Measurements from ENCODE around the gene KIAA1217.

Gene KIAA1217

GRCh38 chr10:24446739-24447138, 237.8 kb downstream of the KIAA1217 start:
- H3K27ac Mint-ChIP-seq = no peak overlapping the region
- H3K36me3 Mint-ChIP-seq = no peaks in the 10 kb centered on the region
- no peaks in the 10 kb centered on the region for H3K9me3 Mint-ChIP-seq

GRCh38 chr10:24448351-24448999, 239.5 kb downstream of the KIAA1217 start:
- no peak for DNase-seq (ENCODE audit: low spot score in 2 of 2)
- no peak overlapping the region for H3K27ac Mint-ChIP-seq
- ATAC-seq = no peak

More at GRCh38 chr10:24446739-24447138, 237.8 kb downstream of the KIAA1217 start:
- DNase-seq (ENCODE audit: low spot score in 2 of 2) = no peak
- Mint-ChIP-seq H3K4me1 (no peaks in the 10 kb centered on the region), H3K4me3 (no peak overlapping the region)
- ATAC-seq = no peak

GRCh38 chr10:24449321-24449740, 240.4 kb downstream of the KIAA1217 start:
- DNase-seq (ENCODE audit: low spot score in 2 of 2) = no peak
- Mint-ChIP-seq H3K4me1 (no peaks in the 10 kb centered on the region), H3K36me3 (no peaks in the 10 kb centered on the region), H3K9me3 (no peaks in the 10 kb centered on the region), H3K27ac (no peak overlapping the region), H3K4me3 (no peak overlapping the region)
- no peak for ATAC-seq

More at GRCh38 chr10:24448351-24448999, 239.5 kb downstream of the KIAA1217 start:
- H3K9me3 Mint-ChIP-seq = no peaks in the 10 kb centered on the region
- H3K36me3 Mint-ChIP-seq = no peaks in the 10 kb centered on the region
- no peak overlapping the region for H3K4me3 Mint-ChIP-seq
- no peaks in the 10 kb centered on the region for H3K4me1 Mint-ChIP-seq

GRCh38 chr10:24449769-24450310, 240.9 kb downstream of the KIAA1217 start:
- H3K4me1 Mint-ChIP-seq = no peaks in the 10 kb centered on the region
- H3K36me3 Mint-ChIP-seq = no peaks in the 10 kb centered on the region
- ATAC-seq (no peak), DNase-seq (ENCODE audit: low spot score in 2 of 2) (no peak)
- H3K9me3 Mint-ChIP-seq = no peaks in the 10 kb centered on the region
- H3K27ac Mint-ChIP-seq = no peak overlapping the region
- H3K4me3 Mint-ChIP-seq = no peak overlapping the region

GRCh38 chr10:24451325-24451820, 242.4 kb downstream of the KIAA1217 start:
- no peak overlapping the region for H3K27ac Mint-ChIP-seq
- H3K36me3 Mint-ChIP-seq = no peaks in the 10 kb centered on the region
- H3K4me3 Mint-ChIP-seq = no peak overlapping the region
- DNase-seq (ENCODE audit: low spot score in 2 of 2) (no peak), ATAC-seq (no peak)
- no peaks in the 10 kb centered on the region for H3K9me3 Mint-ChIP-seq
- H3K4me1 Mint-ChIP-seq = no peaks in the 10 kb centered on the region

- Mint-ChIP-seq H3K9me3 (no peaks in the 10 kb centered on the region), H3K27ac (no peak overlapping the region), H3K4me1 (no peaks in the 10 kb centered on the region), H3K36me3 (no peaks in the 10 kb centered on the region), H3K4me3 (no peak overlapping the region)
- DNase-seq (ENCODE audit: low spot score in 2 of 2) (no peak), ATAC-seq (no peak)
Measured at GRCh38 chr10:24452030-24452429, 243.1 kb downstream of the KIAA1217 start.

GRCh38 chr10:24453404-24453830, 244.5 kb downstream of the KIAA1217 start:
- Mint-ChIP-seq H3K27ac (no peak overlapping the region), H3K36me3 (no peaks in the 10 kb centered on the region), H3K4me1 (no peaks in the 10 kb centered on the region), H3K4me3 (no peak overlapping the region), H3K9me3 (no peaks in the 10 kb centered on the region)
- ATAC-seq (no peak), DNase-seq (ENCODE audit: low spot score in 2 of 2) (no peak)

GRCh38 chr10:24453973-24454372, 245.0 kb downstream of the KIAA1217 start:
- Mint-ChIP-seq H3K9me3 (no peaks in the 10 kb centered on the region), H3K4me1 (no peaks in the 10 kb centered on the region), H3K4me3 (no peak overlapping the region), H3K36me3 (no peaks in the 10 kb centered on the region), H3K27ac (no peak overlapping the region)
- no peak for ATAC-seq
- DNase-seq (ENCODE audit: low spot score in 2 of 2) = no peak

- no peak for ATAC-seq
- Mint-ChIP-seq H3K4me3 (no peak overlapping the region), H3K27ac (no peak overlapping the region), H3K9me3 (no peaks in the 10 kb centered on the region), H3K4me1 (no peaks in the 10 kb centered on the region), H3K36me3 (no peaks in the 10 kb centered on the region)
- DNase-seq (ENCODE audit: low spot score in 2 of 2) = no peak
Measured at GRCh38 chr10:24455447-24455846, 246.5 kb downstream of the KIAA1217 start.

GRCh38 chr10:24456322-24456721, 247.4 kb downstream of the KIAA1217 start:
- ATAC-seq (no peak), DNase-seq (ENCODE audit: low spot score in 2 of 2) (no peak)
- no peak overlapping the region for H3K27ac Mint-ChIP-seq
- no peaks in the 10 kb centered on the region for H3K36me3 Mint-ChIP-seq
- H3K4me1 Mint-ChIP-seq = no peaks in the 10 kb centered on the region
- H3K4me3 Mint-ChIP-seq = no peak overlapping the region
- H3K9me3 Mint-ChIP-seq = no peaks in the 10 kb centered on the region

- no peak overlapping the region for H3K27ac Mint-ChIP-seq
- DNase-seq (ENCODE audit: low spot score in 2 of 2) (no peak), ATAC-seq (peak; percentile 24)
- H3K4me3 Mint-ChIP-seq = no peak overlapping the region
- no peaks in the 10 kb centered on the region for H3K4me1 Mint-ChIP-seq
- no peaks in the 10 kb centered on the region for H3K9me3 Mint-ChIP-seq
- H3K36me3 Mint-ChIP-seq = no peaks in the 10 kb centered on the region
Measured at GRCh38 chr10:24457661-24458318, 248.9 kb downstream of the KIAA1217 start.

- no peaks in the 10 kb centered on the region for H3K36me3 Mint-ChIP-seq
- DNase-seq (ENCODE audit: low spot score in 2 of 2) (no peak), ATAC-seq (no peak)
- no peaks in the 10 kb centered on the region for H3K9me3 Mint-ChIP-seq
- H3K4me1 Mint-ChIP-seq = peaks cover 15% of the 10 kb centered on the region
- no peak overlapping the region for H3K27ac Mint-ChIP-seq
- H3K4me3 Mint-ChIP-seq = no peak overlapping the region
Measured at GRCh38 chr10:24459836-24460235, 250.9 kb downstream of the KIAA1217 start.

- H3K27ac Mint-ChIP-seq = no peak overlapping the region
Measured at GRCh38 chr10:24462291-24462813, 253.4 kb downstream of the KIAA1217 start.

GRCh38 chr10:24462889-24463552, 254.1 kb downstream of the KIAA1217 start:
- Mint-ChIP-seq H3K36me3 (no peaks in the 10 kb centered on the region), H3K4me1 (peaks cover 28% of the 10 kb centered on the region), H3K4me3 (no peak overlapping the region), H3K27ac (no peak overlapping the region), H3K9me3 (no peaks in the 10 kb centered on the region)
- no peak for ATAC-seq
- DNase-seq (ENCODE audit: low spot score in 2 of 2) = no peak

More at GRCh38 chr10:24462291-24462813, 253.4 kb downstream of the KIAA1217 start:
- Mint-ChIP-seq H3K9me3 (no peaks in the 10 kb centered on the region), H3K4me1 (peaks cover 28% of the 10 kb centered on the region), H3K36me3 (no peaks in the 10 kb centered on the region), H3K4me3 (no peak overlapping the region)
- DNase-seq (ENCODE audit: low spot score in 2 of 2) (no peak), ATAC-seq (no peak)
